ENCODE data around the gene TSPAN33.

- TF ChIP-seq EZH2 (IDR thresholded peaks at IDR 0.05; ENCODE audit: low read length) (no peak), CTCF (optimal IDR thresholded peaks at IDR 0.05 in 1 of 3, IDR thresholded peaks at IDR 0.05 in 1 of 3, conservative IDR thresholded peaks at IDR 0.05 in 1 of 3; ENCODE audit: extremely low read depth in 1 of 3, insufficient read depth in 2 of 3, low read length in 3 of 3) (no peak)
Measured at GRCh38 chr7:129103561-129104324, 40.8 kb upstream of the TSPAN33 start.

Data from keratinocyte (primary cell).